Gastroesophageal sphincter (tissue), 4 donors: ENCODE measurements around the gene AGAP2. TPM values are rescaled to one million over a fixed set of nuclear protein-coding genes. Genes with fewer than 3 reads are reported as not detected.
A peak's percentile ranks its signal among the peaks of the same experiment; 100 is the strongest.

ENCODE experiments used
- ATAC-seq: fragments of 150-250 bp; one replicate; pipeline ENCODE4 v1.9.1; 2016; ENCODE audit warnings: mild to moderate bottlenecking, moderate library complexity
- H3K27ac ChIP-seq, 4 donors: fragments of 200-600 bp; sonication (generic) in 3 of 4; 1 replicate in 3 of 4; 2 replicates in 1 of 4; pipeline ENCODE4 v1.5.1; 2016 to 2019
- H3K27me3 ChIP-seq: fragments of 200-600 bp; sonication (generic); one replicate; pipeline ENCODE4 v1.5.1; 2019
- H3K36me3 ChIP-seq, 2 donors: fragments of 200-600 bp; sonication (generic); one replicate each; pipeline ENCODE4 v1.5.1; 2019; ENCODE audit warnings: control low read depth in 1 of 2
- H3K4me1 ChIP-seq, 3 donors: fragments of 200-600 bp; sonication (generic); 1 replicate in 2 of 3; 2 replicates in 1 of 3; pipeline ENCODE4 v1.5.1; 2016 to 2019; ENCODE audit warnings: control low read depth in 2 of 3
- H3K4me3 ChIP-seq, 2 donors: fragments of 200-600 bp; sonication (generic); one replicate each; pipeline ENCODE4 v1.5.1; 2019; ENCODE audit warnings: mild to moderate bottlenecking in 1 of 2, moderate library complexity in 1 of 2
- H3K9me3 ChIP-seq, 3 donors: fragments of 200-600 bp; sonication (generic); one replicate each; pipeline ENCODE4 v1.5.1; 2017 to 2019; ENCODE audit warnings: control low read depth in 2 of 3
- CTCF ChIP-seq, 4 experiments: fragments of 200-600 bp in 2 of 4; fragments of 450-650 bp in 2 of 4; sonication (generic) in 1 of 4; IDR thresholded peaks; one replicate each; pipeline ENCODE4 v1.5.1; 2017 to 2019; ENCODE audit warnings: antibody characterized with exemption in 4 of 4, mild to moderate bottlenecking in 2 of 4, moderate library complexity in 2 of 4
- EP300 ChIP-seq: sonication (generic); formaldehyde crosslinking; IDR thresholded peaks from one replicate; pipeline ENCODE4 v1.6.1; 2017; ENCODE audit warnings: antibody characterized with exemption, mild to moderate bottlenecking
- POLR2A ChIP-seq, 2 donors: fragments of 450-650 bp; IDR thresholded peaks; one replicate each; pipeline ENCODE4 v1.6.1; 2017; ENCODE audit warnings: antibody characterized with exemption in 2 of 2, mild to moderate bottlenecking in 2 of 2, moderate library complexity in 1 of 2
- POLR2AphosphoS5 ChIP-seq: sonication (generic); formaldehyde crosslinking; IDR thresholded peaks from one replicate; pipeline ENCODE4 v1.6.1; 2017; ENCODE audit warnings: antibody characterized with exemption
- whole genome bisulfite sequencing, 2 donors: methylation state at CpG; one replicate each; pipeline ENCODE4 v1.1.5; 2018; ENCODE audit warnings: low coverage in 1 of 2; 5-methylcytosine and 5-hydroxymethylcytosine counted together
- total RNA-seq, 4 donors: library from RNA; depleted of rRNA; stranded (reverse); fragments of >200 nt; gene quantifications; one replicate each; pipeline ENCODE4 v1.1.0, GENCODE V29; 2016

AGAP2 gene
- total RNA-seq, 4 donors from 2014 or later, result 1.6 to 4.2 (median 3.3) TPM

GRCh38 chr12:57698414-57698813 lies 40.1 kb downstream of the AGAP2 start:
- no peak for ATAC-seq
- Histone ChIP-seq H3K36me3 (peaks cover 0 to 66% of the 10 kb centered on the region in 2 donors), H3K9me3 (no peaks in the 10 kb centered on the region), H3K4me3 (no peak overlapping the region), H3K27ac (no peak overlapping the region), H3K27me3 (no peaks in the 10 kb centered on the region), H3K4me1 (peaks cover 0 to 17% (median 7%) of the 10 kb centered on the region in 3 donors)
- TF ChIP-seq CTCF (IDR thresholded peaks at IDR 0.05) (no peak), POLR2A (IDR thresholded peaks at IDR 0.05) (no peak), POLR2AphosphoS5 (no peak), EP300 (no peak)
- WGBS, 2 donors, result 83 to 100% methylated on average over 3 of the region's 3 CpGs

GRCh38 chr12:57697076-57697475 lies 41.5 kb downstream of the AGAP2 start:
- peaks cover 0 to 20% (median 7%) of the 10 kb centered on the region in 3 donors for H3K4me1 ChIP-seq
- no peak overlapping the region for H3K4me3 ChIP-seq
- no peaks in the 10 kb centered on the region for H3K9me3 ChIP-seq
- H3K27ac ChIP-seq, result no peak overlapping the region
- WGBS, 2 donors, result 80 to 100% methylated on average over 1 of the region's 1 CpG
- no peak for TF ChIP-seq EP300
- no peak for TF ChIP-seq POLR2A (IDR thresholded peaks at IDR 0.05)
- TF ChIP-seq POLR2AphosphoS5, result no peak
- TF ChIP-seq CTCF (IDR thresholded peaks at IDR 0.05), result no peak
- no peaks in the 10 kb centered on the region for H3K27me3 ChIP-seq
- ATAC-seq, result no peak
- peaks cover 0 to 54% of the 10 kb centered on the region in 2 donors for H3K36me3 ChIP-seq

- Histone ChIP-seq H3K9me3 (no peaks in the 10 kb centered on the region), H3K4me3 (no peak overlapping the region), H3K4me1 (peaks cover 0 to 20% (median 7%) of the 10 kb centered on the region in 3 donors), H3K27ac (no peak overlapping the region), H3K36me3 (peaks cover 0 to 46% of the 10 kb centered on the region in 2 donors), H3K27me3 (no peaks in the 10 kb centered on the region)
- 88 to 94% methylated on average over 1 to 4 of the region's 11 CpGs for WGBS, 2 donors
- TF ChIP-seq EP300, result no peak
- no peak for TF ChIP-seq POLR2A (IDR thresholded peaks at IDR 0.05)
- TF ChIP-seq CTCF (IDR thresholded peaks at IDR 0.05), result no peak
- no peak for TF ChIP-seq POLR2AphosphoS5
- ATAC-seq, result no peak
Observed at GRCh38 chr12:57695770-57696432, 42.6 kb downstream of the AGAP2 start.

- WGBS, 2 donors, result 0% methylated on average over 7 of the region's 15 CpGs; no CpG with 5 or more reads in 1 of the 2 donors
- Histone ChIP-seq H3K4me3 (peak overlapping the region; percentile 75 to 98), H3K4me1 (peaks cover 0 to 20% (median 7%) of the 10 kb centered on the region in 3 donors), H3K36me3 (peaks cover 0 to 37% of the 10 kb centered on the region in 2 donors), H3K27me3 (peaks cover 1% of the 10 kb centered on the region), H3K9me3 (no peaks in the 10 kb centered on the region), H3K27ac (peak overlapping the region; percentile 53 to 87 (median 84))
- TF ChIP-seq EP300 (no peak), POLR2AphosphoS5 (no peak), CTCF (IDR thresholded peaks at IDR 0.05) (no peak), POLR2A (IDR thresholded peaks at IDR 0.05) (no peak)
- ATAC-seq, result no peak
Observed at GRCh38 chr12:57694459-57695019, 44.0 kb downstream of the AGAP2 start.
